GM12874 (cell line): Measurements from ENCODE around the gene INSRR.

ENCODE experiments used
- TF ChIP-seq, protein P1 (sequence below): IDR thresholded peaks from 2 replicates; pipeline ENCODE4 v1.5.1; 2011; ENCODE audit warnings: low read depth, mild to moderate bottlenecking, control low read depth, low read length, moderate library complexity; ENCODE audit not compliant: insufficient read depth

Gene INSRR

DNA sequence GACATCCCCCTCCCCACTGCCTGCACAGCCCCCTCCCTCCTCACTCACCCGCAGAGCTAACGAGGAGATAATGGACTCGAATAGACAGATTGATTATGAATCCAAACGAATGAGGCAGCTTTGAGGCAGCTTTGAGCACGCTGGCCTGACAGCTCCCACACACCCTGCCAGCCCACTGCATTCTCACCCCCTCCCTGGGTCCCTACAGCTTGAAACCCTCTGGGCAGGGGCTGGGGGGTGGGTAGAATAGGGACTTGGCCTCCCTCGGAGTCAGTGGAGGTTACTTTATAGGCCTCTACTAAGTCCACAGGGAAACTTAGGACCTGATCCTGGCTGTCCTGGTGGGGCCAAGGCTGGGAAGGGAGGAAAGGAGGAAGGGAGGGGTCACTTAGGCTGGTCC is 3.7 kb upstream of the INSRR start:
- TF ChIP-seq, protein P1, sequence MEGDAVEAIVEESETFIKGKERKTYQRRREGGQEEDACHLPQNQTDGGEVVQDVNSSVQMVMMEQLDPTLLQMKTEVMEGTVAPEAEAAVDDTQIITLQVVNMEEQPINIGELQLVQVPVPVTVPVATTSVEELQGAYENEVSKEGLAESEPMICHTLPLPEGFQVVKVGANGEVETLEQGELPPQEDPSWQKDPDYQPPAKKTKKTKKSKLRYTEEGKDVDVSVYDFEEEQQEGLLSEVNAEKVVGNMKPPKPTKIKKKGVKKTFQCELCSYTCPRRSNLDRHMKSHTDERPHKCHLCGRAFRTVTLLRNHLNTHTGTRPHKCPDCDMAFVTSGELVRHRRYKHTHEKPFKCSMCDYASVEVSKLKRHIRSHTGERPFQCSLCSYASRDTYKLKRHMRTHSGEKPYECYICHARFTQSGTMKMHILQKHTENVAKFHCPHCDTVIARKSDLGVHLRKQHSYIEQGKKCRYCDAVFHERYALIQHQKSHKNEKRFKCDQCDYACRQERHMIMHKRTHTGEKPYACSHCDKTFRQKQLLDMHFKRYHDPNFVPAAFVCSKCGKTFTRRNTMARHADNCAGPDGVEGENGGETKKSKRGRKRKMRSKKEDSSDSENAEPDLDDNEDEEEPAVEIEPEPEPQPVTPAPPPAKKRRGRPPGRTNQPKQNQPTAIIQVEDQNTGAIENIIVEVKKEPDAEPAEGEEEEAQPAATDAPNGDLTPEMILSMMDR: no peak

DNA sequence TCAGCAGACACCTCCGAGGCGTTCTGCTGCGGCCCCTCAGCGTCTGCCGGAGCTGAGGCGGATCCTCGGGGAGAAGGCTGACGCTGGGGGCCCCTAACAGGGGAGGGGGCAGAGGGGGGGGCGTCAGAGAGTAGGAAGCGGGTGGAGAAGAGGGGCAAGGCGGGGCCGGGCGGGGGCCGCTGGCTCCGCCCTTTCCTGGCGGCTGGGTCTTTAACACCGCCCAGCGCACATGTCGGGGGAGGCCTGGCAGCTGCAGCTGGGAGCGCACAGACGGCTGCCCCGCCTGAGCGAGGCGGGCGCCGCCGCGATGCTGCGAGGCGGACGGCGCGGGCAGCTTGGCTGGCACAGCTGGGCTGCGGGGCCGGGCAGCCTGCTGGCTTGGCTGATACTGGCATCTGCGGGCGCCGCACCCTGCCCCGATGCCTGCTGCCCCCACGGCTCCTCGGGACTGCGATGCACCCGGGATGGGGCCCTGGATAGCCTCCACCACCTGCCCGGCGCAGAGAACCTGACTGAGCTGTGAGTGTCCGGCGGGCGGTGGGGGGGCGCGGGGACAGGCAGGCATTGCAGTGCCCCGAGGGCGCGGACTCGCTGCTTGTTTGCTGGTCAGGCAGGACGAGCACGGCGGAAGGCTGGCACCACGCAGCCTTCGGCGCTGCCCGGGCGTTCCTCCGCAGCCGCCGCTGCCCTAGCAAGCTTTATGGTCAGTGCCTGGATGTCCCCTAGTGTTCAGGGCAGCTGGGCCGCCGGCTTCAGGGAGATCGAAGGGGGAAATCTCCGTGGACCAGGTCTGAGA is 1.9 kb upstream of the INSRR start, which contains the start of gene NTRK1:
Gene NTRK1 (plus strand): TSS at position 238 of the 796 bp plus-strand sequence. CDS start 70 bp downstream, at position 308.
- TF ChIP-seq, protein P1: no peak

DNA sequence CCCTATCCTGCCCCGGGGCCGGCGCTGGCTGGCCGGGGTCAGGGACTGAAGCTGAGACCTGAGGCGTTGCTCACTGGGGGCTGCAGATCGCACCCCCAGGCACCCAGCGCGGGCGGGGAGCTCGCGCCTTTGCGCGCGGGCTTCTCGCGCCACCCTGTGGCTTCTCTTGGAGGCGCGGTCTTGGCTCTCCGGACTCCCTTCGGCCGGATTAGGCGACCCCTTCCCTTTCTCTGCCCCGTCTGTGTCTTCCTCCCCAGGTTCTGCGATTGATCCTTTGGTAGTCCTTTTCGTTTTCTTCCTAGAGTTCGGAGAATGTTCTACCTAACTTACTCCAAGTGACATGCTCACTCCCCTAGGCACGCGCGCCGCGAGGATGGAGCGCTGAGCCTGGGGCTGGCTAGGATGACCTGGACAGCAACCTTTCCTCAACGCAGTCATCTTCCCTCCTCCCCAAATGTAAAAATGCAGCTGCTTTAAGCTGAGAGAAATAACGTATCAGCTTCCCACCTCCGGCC is 1.3 kb upstream of the INSRR start:
- TF ChIP-seq, protein P1: peak; percentile 93

DNA sequence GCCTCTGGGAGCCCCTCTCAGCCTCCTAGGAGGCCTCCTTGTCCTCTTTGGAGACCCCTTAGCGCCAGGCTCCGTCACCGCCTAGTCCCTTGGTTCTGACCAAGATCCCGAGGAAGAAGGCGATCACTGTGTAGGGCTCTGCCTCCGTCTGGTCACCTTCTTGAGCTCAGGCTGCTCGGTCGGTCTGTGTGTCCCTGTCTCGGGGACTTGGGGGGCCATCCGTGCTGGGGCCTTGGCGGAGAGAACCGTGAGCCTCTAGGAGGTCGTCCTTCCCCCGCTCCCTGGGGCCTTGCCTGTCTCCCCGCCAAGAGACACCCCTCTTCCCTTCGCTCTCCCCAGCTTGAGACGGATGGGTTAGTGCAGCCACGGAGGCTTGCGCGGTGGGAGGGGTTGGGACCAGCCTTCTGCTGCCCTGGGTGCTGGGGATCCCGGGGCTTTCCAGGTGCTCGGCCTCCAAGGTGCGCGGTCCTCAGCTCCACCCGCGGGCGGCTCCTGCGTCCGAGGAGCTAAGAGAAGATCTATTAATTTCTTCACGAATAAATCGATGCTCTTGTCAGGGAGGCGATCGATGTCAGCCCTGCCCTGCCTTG is 701 bp upstream of the INSRR start:
- TF ChIP-seq, protein P1: no peak

DNA sequence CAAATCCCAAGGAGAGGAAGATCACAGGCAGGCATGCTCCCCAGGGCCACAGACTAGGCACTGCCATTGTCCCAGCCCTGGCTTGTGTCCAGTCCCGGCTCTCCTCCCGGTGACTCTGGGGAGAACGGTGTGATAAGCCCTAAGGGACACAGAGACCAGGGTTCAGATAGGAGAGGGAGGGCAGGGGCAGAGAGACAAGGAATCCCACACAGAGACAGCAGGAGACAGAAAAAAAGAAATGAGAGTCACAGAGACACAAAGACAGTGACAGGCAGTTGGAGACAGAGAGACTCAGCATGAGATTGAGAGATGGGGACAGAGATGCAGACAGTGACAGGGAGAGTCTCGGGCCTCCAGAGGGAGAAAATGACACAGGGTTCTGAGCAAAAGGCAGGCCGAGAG is 361 bp downstream of the INSRR start:
- TF ChIP-seq, protein P1: no peak

DNA sequence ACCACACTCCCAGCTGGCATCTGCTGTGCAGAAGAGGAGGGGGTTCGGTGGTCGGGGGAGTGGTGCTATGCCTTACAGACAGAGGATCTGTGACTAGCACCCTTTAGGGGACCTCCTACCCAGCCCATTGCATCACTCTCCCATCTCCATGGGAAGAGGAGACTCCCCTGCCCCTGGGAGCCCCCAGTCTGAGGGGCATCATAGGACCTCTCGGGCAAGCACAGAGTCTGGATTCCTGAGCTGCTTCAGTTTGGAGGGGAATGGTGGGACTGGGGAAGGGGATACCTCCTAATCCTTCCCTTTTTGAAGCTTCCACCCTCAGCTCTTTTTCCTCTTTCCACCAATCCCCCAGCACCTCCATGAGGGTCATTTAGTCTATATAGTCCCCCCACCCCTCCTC is 1.4 kb downstream of the INSRR start:
- TF ChIP-seq, protein P1: no peak

DNA sequence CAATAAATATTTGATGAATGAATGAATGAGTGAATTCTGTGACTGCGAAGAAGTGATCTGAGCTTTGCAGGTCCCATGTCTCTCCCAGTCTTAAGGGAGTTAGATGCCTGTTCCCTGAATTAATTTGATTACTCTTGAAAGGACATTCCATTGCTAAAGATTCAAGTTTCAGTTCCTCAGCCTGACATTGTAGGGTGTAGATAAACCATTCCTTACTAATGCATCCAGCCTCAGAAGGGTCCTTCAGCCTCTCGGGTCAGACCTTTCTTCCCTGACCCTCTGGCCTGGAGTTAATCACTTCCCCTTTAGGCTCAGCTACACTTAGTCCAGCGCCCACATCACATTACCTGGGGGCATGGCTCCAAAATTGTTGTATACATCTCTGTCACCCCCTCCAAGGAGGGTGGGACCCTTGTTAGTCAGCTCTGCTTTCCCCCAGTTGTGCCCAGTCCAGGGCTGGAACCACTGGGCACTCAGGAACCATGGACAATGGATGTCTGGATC is 2.6 kb downstream of the INSRR start:
- TF ChIP-seq, protein P1: no peak
